Upper lobe of left lung (tissue), 6 donors: ENCODE data around the gene SNX15. TPM values are rescaled to one million over a fixed set of nuclear protein-coding genes. Genes with fewer than 3 reads are reported as not detected.

Experiments
- ATAC-seq, 2 donors: fragments of 200-7000 bp; cut with Tn5 transposase; one replicate each; pipeline ENCODE4 v1.9.1; 2022; ENCODE audit warnings: mild to moderate bottlenecking in 2 of 2, moderate library complexity in 2 of 2; ENCODE audit not compliant: low FRiP score in 2 of 2
- DNase-seq, 2 donors: peaks; one replicate each; pipeline ENCODE4 v3.0.0-alpha.2; 2019 to 2020
- H3K27ac ChIP-seq, 4 donors: fragments of 200-600 bp; sonication (generic); one replicate each; pipeline ENCODE4 v1.5.1; 2016 to 2019
- H3K27me3 ChIP-seq, 4 donors: fragments of 200-600 bp; sonication (generic); one replicate each; pipeline ENCODE4 v1.5.1; 2017 to 2019
- H3K36me3 ChIP-seq, 4 donors: fragments of 200-600 bp; sonication (generic); one replicate each; pipeline ENCODE4 v1.5.1; 2016 to 2019
- H3K4me1 ChIP-seq, 4 donors: fragments of 200-600 bp; sonication (generic); one replicate each; pipeline ENCODE4 v1.5.1; 2018 to 2019
- H3K4me3 ChIP-seq, 4 donors: fragments of 200-600 bp; sonication (generic); one replicate each; pipeline ENCODE4 v1.5.1; 2017 to 2019; ENCODE audit warnings: mild to moderate bottlenecking in 2 of 4, moderate library complexity in 1 of 4
- H3K9me3 ChIP-seq, 4 donors: fragments of 200-600 bp; sonication (generic); one replicate each; pipeline ENCODE4 v1.5.1; 2018 to 2019
- EP300 ChIP-seq, 4 donors: sonication (generic); formaldehyde crosslinking; IDR thresholded peaks; one replicate each; pipeline ENCODE4 v1.5.1; 2017; ENCODE audit warnings: antibody characterized with exemption in 4 of 4, control low read depth in 2 of 4
- POLR2A ChIP-seq, 4 donors: fragments of 450-650 bp; IDR thresholded peaks; one replicate each; pipeline ENCODE4 v1.5.1; 2016 to 2017; ENCODE audit warnings: antibody characterized with exemption in 4 of 4, mild to moderate bottlenecking in 2 of 4
- POLR2AphosphoS5 ChIP-seq, 2 donors: sonication (generic); formaldehyde crosslinking; IDR thresholded peaks; one replicate each; pipeline ENCODE4 v1.5.1; 2017; ENCODE audit warnings: antibody characterized with exemption in 2 of 2
- WGBS, 2 donors: methylation state at CpG; one replicate each; pipeline ENCODE4 v1.1.5; 2017 to 2018; 5-methylcytosine and 5-hydroxymethylcytosine counted together
- total RNA-seq, 6 donors: library from RNA; depleted of rRNA in 4 of 6; stranded (reverse); fragments of >200 nt in 4 of 6; gene quantifications; one replicate each; pipeline versions ENCODE4 v1.1.0 to v1.2.1, GENCODE V29; 2016 to 2021
- TF ChIP-seq, protein P1 (sequence below), 6 experiments: fragments of 450-650 bp in 4 of 6; fragments of 200-600 bp in 2 of 6; sonication (generic) in 2 of 6; IDR thresholded peaks; one replicate each; pipeline ENCODE4 v1.5.1; 2016 to 2019; ENCODE audit warnings: antibody characterized with exemption in 6 of 6
- donor health status: DM: no; HTN: no; CAD: no; lungs with moderate emphysema.
- donor health status: DM: no; HTN: yes; CAD: no; lungs with severe emphysema.

The SNX15 gene
- total RNA-seq, 6 donors from 2014 or later = 14.7 to 32.1 (median 21.2) TPM

DNA sequence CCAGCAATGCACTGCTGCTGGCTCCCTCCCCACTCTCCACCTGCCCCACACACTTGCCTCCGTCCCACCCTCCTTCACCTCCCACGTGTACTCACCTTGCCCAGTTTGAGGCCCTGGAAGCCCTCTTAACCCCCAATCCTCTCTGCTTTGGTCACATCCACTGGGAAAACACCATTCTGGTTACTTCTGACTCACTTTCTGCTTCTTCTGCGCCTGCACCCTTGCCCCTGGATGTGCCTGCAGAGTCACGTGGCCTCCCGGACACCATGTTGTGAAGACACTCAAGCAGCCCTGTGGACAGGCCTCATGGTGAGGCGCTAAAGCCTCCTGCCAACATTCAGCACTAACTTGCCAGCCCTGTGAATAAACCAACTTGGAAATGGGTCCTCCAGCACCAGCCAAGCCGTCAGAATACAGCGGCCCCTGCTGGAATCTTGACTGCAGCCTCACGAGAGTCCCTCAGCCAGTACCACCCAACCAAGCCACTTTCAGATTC, 33.7 kb downstream of the SNX15 start:
- Histone ChIP-seq H3K4me3 (no peak overlapping the region), H3K9me3 (no peaks in the 10 kb centered on the region), H3K36me3 (no peaks in the 10 kb centered on the region), H3K27ac (no peak overlapping the region), H3K27me3 (no peaks in the 10 kb centered on the region), H3K4me1 (no peaks in the 10 kb centered on the region)
- ATAC-seq = no peak
- peak in 1 of 2 donors; percentile 33 for DNase-seq
- WGBS, 2 donors = 79 to 82% methylated on average over 6 to 9 of the region's 9 CpGs
- no peak for TF ChIP-seq EP300 (IDR thresholded peaks at IDR 0.05)
- TF ChIP-seq, protein P1, sequence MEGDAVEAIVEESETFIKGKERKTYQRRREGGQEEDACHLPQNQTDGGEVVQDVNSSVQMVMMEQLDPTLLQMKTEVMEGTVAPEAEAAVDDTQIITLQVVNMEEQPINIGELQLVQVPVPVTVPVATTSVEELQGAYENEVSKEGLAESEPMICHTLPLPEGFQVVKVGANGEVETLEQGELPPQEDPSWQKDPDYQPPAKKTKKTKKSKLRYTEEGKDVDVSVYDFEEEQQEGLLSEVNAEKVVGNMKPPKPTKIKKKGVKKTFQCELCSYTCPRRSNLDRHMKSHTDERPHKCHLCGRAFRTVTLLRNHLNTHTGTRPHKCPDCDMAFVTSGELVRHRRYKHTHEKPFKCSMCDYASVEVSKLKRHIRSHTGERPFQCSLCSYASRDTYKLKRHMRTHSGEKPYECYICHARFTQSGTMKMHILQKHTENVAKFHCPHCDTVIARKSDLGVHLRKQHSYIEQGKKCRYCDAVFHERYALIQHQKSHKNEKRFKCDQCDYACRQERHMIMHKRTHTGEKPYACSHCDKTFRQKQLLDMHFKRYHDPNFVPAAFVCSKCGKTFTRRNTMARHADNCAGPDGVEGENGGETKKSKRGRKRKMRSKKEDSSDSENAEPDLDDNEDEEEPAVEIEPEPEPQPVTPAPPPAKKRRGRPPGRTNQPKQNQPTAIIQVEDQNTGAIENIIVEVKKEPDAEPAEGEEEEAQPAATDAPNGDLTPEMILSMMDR (IDR thresholded peaks at IDR 0.05) = peak in 2 of 6 experiments; percentile 21 to 33
- TF ChIP-seq POLR2AphosphoS5 (IDR thresholded peaks at IDR 0.05) = no peak
- TF ChIP-seq POLR2A (IDR thresholded peaks at IDR 0.05) = no peak

DNA sequence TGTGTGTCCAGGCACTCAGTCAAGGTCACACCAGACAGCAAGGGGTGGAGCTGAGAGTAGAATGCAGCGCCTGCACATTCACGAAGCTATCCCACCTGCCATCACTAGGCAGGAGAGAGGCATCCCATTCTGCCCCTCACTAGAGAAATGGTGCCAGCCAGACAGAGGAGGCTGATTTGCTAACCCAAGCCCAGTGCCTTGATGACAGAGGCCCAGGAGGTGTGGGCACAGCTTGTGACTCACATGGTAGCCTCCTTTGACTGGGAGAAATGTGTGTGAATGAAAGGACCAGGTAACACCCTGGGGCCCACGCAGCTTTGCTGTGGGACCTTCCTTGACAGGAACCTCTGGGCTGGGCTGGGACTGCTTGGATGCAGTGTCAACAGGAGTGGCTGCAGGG, 36.3 kb downstream of the SNX15 start:
- Histone ChIP-seq H3K4me3 (no peak overlapping the region), H3K27ac (no peak overlapping the region), H3K9me3 (no peaks in the 10 kb centered on the region), H3K27me3 (no peaks in the 10 kb centered on the region), H3K36me3 (no peaks in the 10 kb centered on the region), H3K4me1 (no peaks in the 10 kb centered on the region)
- WGBS, 2 donors = 80 to 95% methylated on average over 2 of the region's 3 CpGs
- no peak for ATAC-seq
- no peak for DNase-seq
- TF ChIP-seq EP300 (IDR thresholded peaks at IDR 0.05) (no peak), POLR2A (IDR thresholded peaks at IDR 0.05) (no peak), POLR2AphosphoS5 (IDR thresholded peaks at IDR 0.05) (no peak)
- TF ChIP-seq, protein P1 (IDR thresholded peaks at IDR 0.05) = no peak

DNA sequence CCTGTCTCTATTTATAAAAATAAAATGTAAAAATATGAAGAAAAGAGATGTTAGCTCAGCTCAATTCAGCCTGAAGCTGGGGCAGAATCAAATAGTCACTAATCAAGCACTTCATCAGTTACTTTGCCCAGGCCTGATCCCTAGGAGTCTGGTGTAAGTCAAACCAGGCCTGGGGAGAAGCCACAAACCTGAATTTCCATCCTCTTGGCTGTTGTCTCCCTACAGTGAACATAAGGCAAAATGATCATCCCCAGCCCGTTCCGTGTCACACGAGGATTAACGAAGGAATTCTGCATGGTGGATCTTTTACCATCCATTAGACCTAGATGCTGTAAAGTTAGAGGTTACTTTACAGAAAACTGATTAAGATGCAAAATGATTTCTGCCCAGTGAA, 37.6 kb downstream of the SNX15 start:
- Histone ChIP-seq H3K4me1 (no peaks in the 10 kb centered on the region), H3K9me3 (no peaks in the 10 kb centered on the region), H3K4me3 (no peak overlapping the region), H3K27ac (no peak overlapping the region), H3K36me3 (no peaks in the 10 kb centered on the region), H3K27me3 (no peaks in the 10 kb centered on the region)
- no peak for ATAC-seq
- DNase-seq = no peak
- WGBS, 2 donors = 85 to 90% methylated on average over 4 of the region's 4 CpGs
- TF ChIP-seq POLR2A (IDR thresholded peaks at IDR 0.05) = no peak
- no peak for TF ChIP-seq EP300 (IDR thresholded peaks at IDR 0.05)
- TF ChIP-seq, protein P1 (IDR thresholded peaks at IDR 0.05) = no peak
- TF ChIP-seq POLR2AphosphoS5 (IDR thresholded peaks at IDR 0.05) = no peak

DNA sequence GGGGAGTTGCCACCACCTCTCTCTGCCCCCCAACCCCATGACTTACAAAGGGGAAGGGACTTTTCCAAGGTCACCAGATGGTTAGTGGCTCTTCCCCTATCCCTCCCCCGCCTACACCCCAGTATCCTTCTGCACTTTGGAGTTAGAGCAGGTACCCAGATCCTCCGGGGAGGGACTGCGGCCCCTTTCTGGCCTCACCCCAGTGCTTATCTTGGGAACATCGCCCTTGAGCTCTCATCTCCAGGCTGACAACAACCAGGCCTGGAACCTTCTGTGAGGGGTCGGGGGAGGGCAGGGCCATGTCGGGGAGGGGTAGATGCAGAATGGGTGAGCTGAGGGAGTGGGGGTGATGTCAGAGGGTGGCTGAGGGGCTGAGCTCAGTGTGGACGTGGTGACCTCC, 38.6 kb downstream of the SNX15 start:
- TF ChIP-seq POLR2AphosphoS5 (IDR thresholded peaks at IDR 0.05) (no peak), POLR2A (IDR thresholded peaks at IDR 0.05) (no peak), EP300 (IDR thresholded peaks at IDR 0.05) (no peak)
- TF ChIP-seq, protein P1 (IDR thresholded peaks at IDR 0.05) = no peak
- Histone ChIP-seq H3K27ac (no peak overlapping the region), H3K36me3 (no peaks in the 10 kb centered on the region), H3K27me3 (no peaks in the 10 kb centered on the region), H3K4me3 (no peak overlapping the region), H3K4me1 (no peaks in the 10 kb centered on the region), H3K9me3 (no peaks in the 10 kb centered on the region)
- 85 to 91% methylated on average over 6 to 7 of the region's 7 CpGs for WGBS, 2 donors
- no peak for DNase-seq
- ATAC-seq = no peak

DNA sequence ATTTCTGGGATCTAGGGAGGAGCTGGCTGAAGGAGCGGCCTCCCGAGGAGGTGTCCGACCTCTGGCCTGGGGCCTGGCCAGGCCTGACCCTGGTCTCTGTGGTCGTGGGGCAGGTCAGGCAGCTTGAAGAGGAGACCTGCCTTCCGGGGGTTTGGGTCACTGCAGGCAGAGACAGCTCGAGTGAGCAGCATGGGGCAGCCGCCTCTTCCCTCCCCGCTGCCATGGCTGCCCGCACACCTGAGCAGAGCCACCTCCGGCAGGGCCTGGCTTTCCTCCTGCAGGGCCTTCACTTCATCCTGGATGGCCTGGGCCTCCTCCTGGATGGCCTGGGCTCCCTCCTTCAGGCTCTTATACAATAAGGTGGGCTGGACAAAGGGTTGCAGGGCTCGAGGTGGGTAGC, 39.1 kb downstream of the SNX15 start:
- Histone ChIP-seq H3K27ac (no peak overlapping the region), H3K27me3 (no peaks in the 10 kb centered on the region), H3K4me3 (no peak overlapping the region), H3K4me1 (no peaks in the 10 kb centered on the region), H3K36me3 (no peaks in the 10 kb centered on the region), H3K9me3 (no peaks in the 10 kb centered on the region)
- DNase-seq (no peak), ATAC-seq (no peak)
- no peak for TF ChIP-seq POLR2AphosphoS5 (IDR thresholded peaks at IDR 0.05)
- no peak for TF ChIP-seq EP300 (IDR thresholded peaks at IDR 0.05)
- TF ChIP-seq, protein P1 (IDR thresholded peaks at IDR 0.05) = no peak
- TF ChIP-seq POLR2A (IDR thresholded peaks at IDR 0.05) = no peak
- 80 to 83% methylated on average over 2 to 8 of the region's 11 CpGs for WGBS, 2 donors
